HAP-1 (cell line): Measurements from ENCODE around the gene MAD2L1.
"Not testable (repeated sequence)": the region's sequence is repeated elsewhere in the genome, so short reads cannot be mapped to it uniquely, and the experiment has no call there.

Source experiments
- DNase-seq, 2 experiments: peaks; one replicate each; pipeline ENCODE4 v3.0.0-alpha.2; 2016 to 2020; ENCODE audit warnings: low spot score in 2 of 2
- H3K27me3 ChIP-seq: fragments of 250-450 bp; sonication (Bioruptor Pico); 2 replicates; pipeline ENCODE4 v1.5.1; 2020; ENCODE audit warnings: low read depth, mild to moderate bottlenecking, moderate library complexity
- H3K36me3 ChIP-seq: fragments of 250-450 bp; sonication (Bioruptor Pico); replicated peaks from 2 replicates; pipeline ENCODE4 v1.5.1; 2020; ENCODE audit warnings: mild to moderate bottlenecking
- H3K4me1 ChIP-seq: fragments of 250-450 bp; sonication (Bioruptor Pico); 2 replicates; pipeline ENCODE4 v1.5.1; 2020; ENCODE audit warnings: mild to moderate bottlenecking
- H3K4me3 ChIP-seq: fragments of 250-450 bp; sonication (Bioruptor Pico); 2 replicates; pipeline ENCODE4 v1.5.1; 2020; ENCODE audit warnings: mild to moderate bottlenecking, moderate library complexity
- H3K9me3 ChIP-seq: fragments of 250-450 bp; sonication (Bioruptor Pico); 2 replicates; pipeline ENCODE4 v1.5.1; 2020; ENCODE audit warnings: mild to moderate bottlenecking, moderate library complexity
- in situ Hi-C: fragments of 300-500 bp; cut with MboI; formaldehyde crosslinking; loops from 3 replicates; pipeline ENCODE4 v1.14.3; 2020; ENCODE audit warnings: low sequenced_read_pairs, inconsistent platforms, mixed read lengths

The MAD2L1 gene

GRCh38 chr4:120079839-120080520, 13.3 kb upstream of the MAD2L1 start:
- no peak for DNase-seq
- in situ Hi-C loops = loop anchor here (10.0 kb wide), 1 partner anchor 1015 kb away; no protein-coding TSS in a partner anchor
- no peak overlapping the region for H3K4me3 ChIP-seq
- peaks cover 12% of the 10 kb centered on the region for H3K4me1 ChIP-seq
- H3K27me3 ChIP-seq = no peaks in the 10 kb centered on the region
- no peaks in the 10 kb centered on the region; the same call in 1 of the 2 replicates for H3K9me3 ChIP-seq
- no peaks in the 10 kb centered on the region for H3K36me3 ChIP-seq

- H3K36me3 ChIP-seq = no peaks in the 10 kb centered on the region
- H3K9me3 ChIP-seq = no peaks in the 10 kb centered on the region; the same call in 1 of the 2 replicates
- in situ Hi-C loops = loop anchor here (10.0 kb wide), 1 partner anchor 1017 kb away; no protein-coding TSS in a partner anchor
- H3K4me3 ChIP-seq = no peak overlapping the region
- peaks cover 12% of the 10 kb centered on the region for H3K4me1 ChIP-seq
- DNase-seq = no peak
- H3K27me3 ChIP-seq = no peaks in the 10 kb centered on the region
These were observed 11.6 kb upstream of the MAD2L1 start for GRCh38 chr4:120078216-120078615.

- no peak overlapping the region for H3K4me3 ChIP-seq
- DNase-seq = peak; percentile 59 to 65
- H3K36me3 ChIP-seq = no peaks in the 10 kb centered on the region
- in situ Hi-C loops = loop anchor here (10.0 kb wide), 1 partner anchor 1024 kb away; no protein-coding TSS in a partner anchor
- peaks cover 24% of the 10 kb centered on the region for H3K4me1 ChIP-seq
- H3K27me3 ChIP-seq = no peaks in the 10 kb centered on the region
- no peaks in the 10 kb centered on the region for H3K9me3 ChIP-seq
These were observed 4.6 kb upstream of the MAD2L1 start for GRCh38 chr4:120071192-120071795.

GRCh38 chr4:120070196-120070595, 3.5 kb upstream of the MAD2L1 start:
- in situ Hi-C loops = loop anchor here (10.0 kb wide), 1 partner anchor 1025 kb away; no protein-coding TSS in a partner anchor
- no peaks in the 10 kb centered on the region for H3K27me3 ChIP-seq
- H3K36me3 ChIP-seq = 0 out of 2 replicates have a peak, but pooled peaks cover 2% of the 10 kb centered on the region
- peak in 1 of 2 experiments; percentile 25 for DNase-seq
- no peaks in the 10 kb centered on the region for H3K9me3 ChIP-seq
- peaks cover 24% of the 10 kb centered on the region for H3K4me1 ChIP-seq
- no peak overlapping the region for H3K4me3 ChIP-seq

GRCh38 chr4:120065974-120066516, 603 bp downstream of the MAD2L1 start:
- DNase-seq = peak in 1 of 2 experiments; percentile 41
- H3K27me3 ChIP-seq = no peaks in the 10 kb centered on the region
- peaks cover 45% of the 10 kb centered on the region for H3K4me1 ChIP-seq
- in situ Hi-C loops = no loop called here
- H3K9me3 ChIP-seq = no peaks in the 10 kb centered on the region
- H3K36me3 ChIP-seq = peaks cover 41% of the 10 kb centered on the region
- H3K4me3 ChIP-seq = peak overlapping the region; percentile 82

GRCh38 chr4:120064887-120065286, 1.8 kb downstream of the MAD2L1 start:
- peaks cover 41% of the 10 kb centered on the region for H3K4me1 ChIP-seq
- H3K36me3 ChIP-seq = peaks cover 52% of the 10 kb centered on the region
- in situ Hi-C loops = no loop called here
- H3K27me3 ChIP-seq = no peaks in the 10 kb centered on the region
- H3K9me3 ChIP-seq = no peaks in the 10 kb centered on the region
- peak overlapping the region; percentile 82 for H3K4me3 ChIP-seq
- DNase-seq = no peak

GRCh38 chr4:120063711-120064110, 2.9 kb downstream of the MAD2L1 start:
- H3K9me3 ChIP-seq, H3K4me3 ChIP-seq, DNase-seq, H3K27me3 ChIP-seq, in situ Hi-C loops: not testable (repeated sequence)
- peaks cover 62% of the 10 kb centered on the region for H3K36me3 ChIP-seq
- peaks cover 35% of the 10 kb centered on the region for H3K4me1 ChIP-seq

- no peak for DNase-seq
- H3K4me1 ChIP-seq = peaks cover 27% of the 10 kb centered on the region
- no peaks in the 10 kb centered on the region for H3K9me3 ChIP-seq
- peaks cover 69% of the 10 kb centered on the region for H3K36me3 ChIP-seq
- no peaks in the 10 kb centered on the region for H3K27me3 ChIP-seq
- in situ Hi-C loops = no loop called here
- no peak overlapping the region for H3K4me3 ChIP-seq
These were observed 3.9 kb downstream of the MAD2L1 start for GRCh38 chr4:120062663-120063195.

GRCh38 chr4:120059036-120059435, 7.6 kb downstream of the MAD2L1 start:
- no peaks in the 10 kb centered on the region for H3K27me3 ChIP-seq
- H3K9me3 ChIP-seq = no peaks in the 10 kb centered on the region
- no peak overlapping the region for H3K4me3 ChIP-seq
- no peak for DNase-seq
- H3K36me3 ChIP-seq = peaks cover 74% of the 10 kb centered on the region
- H3K4me1 ChIP-seq = peaks cover 17% of the 10 kb centered on the region
- in situ Hi-C loops = loop anchor here (10.0 kb wide), 1 partner anchor 754 kb away; a partner anchor contains a TSS

- H3K9me3 ChIP-seq = no peaks in the 10 kb centered on the region
- in situ Hi-C loops = loop anchor here (10.0 kb wide), 1 partner anchor 753 kb away; a partner anchor contains a TSS
- H3K4me3 ChIP-seq = no peak overlapping the region
- no peak for DNase-seq
- H3K36me3 ChIP-seq = peaks cover 58% of the 10 kb centered on the region
- peaks cover 3% of the 10 kb centered on the region; the same call in 1 of the 2 replicates for H3K4me1 ChIP-seq
- no peaks in the 10 kb centered on the region for H3K27me3 ChIP-seq
These were observed 9.2 kb downstream of the MAD2L1 start for GRCh38 chr4:120057416-120057815.

GRCh38 chr4:120056246-120056645, 10.4 kb downstream of the MAD2L1 start:
- in situ Hi-C loops = loop anchor here (10.0 kb wide), 1 partner anchor 751 kb away; a partner anchor contains a TSS
- no peaks in the 10 kb centered on the region for H3K9me3 ChIP-seq
- DNase-seq = no peak
- no peaks in the 10 kb centered on the region for H3K27me3 ChIP-seq
- peaks cover 3% of the 10 kb centered on the region; the same call in 1 of the 2 replicates for H3K4me1 ChIP-seq
- no peak overlapping the region for H3K4me3 ChIP-seq
- peaks cover 48% of the 10 kb centered on the region for H3K36me3 ChIP-seq

GRCh38 chr4:120055795-120056194, 10.9 kb downstream of the MAD2L1 start:
- no peak overlapping the region for H3K4me3 ChIP-seq
- in situ Hi-C loops = loop anchor here (10.0 kb wide), 1 partner anchor 751 kb away; a partner anchor contains a TSS
- no peaks in the 10 kb centered on the region for H3K9me3 ChIP-seq
- no peaks in the 10 kb centered on the region for H3K27me3 ChIP-seq
- no peak for DNase-seq
- H3K36me3 ChIP-seq = peaks cover 43% of the 10 kb centered on the region
- peaks cover 3% of the 10 kb centered on the region; the same call in 1 of the 2 replicates for H3K4me1 ChIP-seq

GRCh38 chr4:120055162-120055561, 11.5 kb downstream of the MAD2L1 start:
- no peak for DNase-seq
- Histone ChIP-seq H3K36me3 (peaks cover 37% of the 10 kb centered on the region), H3K4me3 (no peak overlapping the region), H3K27me3 (no peaks in the 10 kb centered on the region), H3K4me1 (peaks cover 1% of the 10 kb centered on the region; the same call in 1 of the 2 replicates), H3K9me3 (no peaks in the 10 kb centered on the region)
- in situ Hi-C loops = loop anchor here (10.0 kb wide), 1 partner anchor 750 kb away; a partner anchor contains a TSS
